Endothelial cell of umbilical vein (primary cell): Measurements from ENCODE around the gene SPHK2.

ENCODE experiments used
- EZH2 ChIP-seq: IDR thresholded peaks from 2 replicates; pipeline ENCODE4 v1.6.1; 2012; ENCODE audit warnings: borderline replicate concordance, low read depth, mild to moderate bottlenecking, moderate library complexity, low read length, inconsistent platforms; ENCODE audit not compliant: severe bottlenecking
- FOS ChIP-seq: IDR thresholded peaks from 2 replicates; pipeline ENCODE4 v1.6.1; 2011; ENCODE audit warnings: mild to moderate bottlenecking, low read length, moderate library complexity, borderline replicate concordance; ENCODE audit not compliant: insufficient read depth
- GATA2 ChIP-seq: IDR thresholded peaks from 2 replicates; pipeline ENCODE4 v1.7.0; 2011; ENCODE audit warnings: low read depth, mild to moderate bottlenecking, moderate library complexity, mixed read lengths, low read length; ENCODE audit not compliant: insufficient read length, insufficient read depth
- JUN ChIP-seq: IDR thresholded peaks from 2 replicates; pipeline ENCODE4 v1.6.1; 2011; ENCODE audit warnings: borderline replicate concordance, low read depth; ENCODE audit not compliant: insufficient read length, insufficient read depth
- MYC ChIP-seq: IDR thresholded peaks from one replicate; pipeline ENCODE4 v1.6.1; 2011; ENCODE audit warnings: mild to moderate bottlenecking, low read depth, low read length
- POLR2A ChIP-seq: IDR thresholded peaks from 2 replicates; pipeline ENCODE4 v1.6.1; 2012; ENCODE audit warnings: low read depth, mild to moderate bottlenecking, control low read depth, low read length
- POLR2AphosphoS5 ChIP-seq: IDR thresholded peaks from 2 replicates; pipeline ENCODE4 v1.6.1; 2012; ENCODE audit warnings: low read depth, mild to moderate bottlenecking, control low read depth, low read length, moderate library complexity; ENCODE audit not compliant: insufficient read depth
- TF ChIP-seq, protein P1 (sequence below), 2 donors: IDR thresholded peaks; 1 replicate in 1 of 2; 2 replicates in 1 of 2; pipeline ENCODE4 v1.5.1; 2011; ENCODE audit warnings: low read length in 2 of 2, mild to moderate bottlenecking in 2 of 2, moderate library complexity in 2 of 2, control low read depth in 1 of 2, inconsistent platforms in 1 of 2, low read depth in 1 of 2; ENCODE audit not compliant: insufficient read depth in 1 of 2; ENCODE audit errors: extremely low read depth in 1 of 2
- TF ChIP-seq, protein P2 (sequence below): IDR thresholded peaks from 2 replicates; pipeline ENCODE4 v1.6.1; 2011; ENCODE audit not compliant: insufficient read depth, insufficient read length

DNA sequence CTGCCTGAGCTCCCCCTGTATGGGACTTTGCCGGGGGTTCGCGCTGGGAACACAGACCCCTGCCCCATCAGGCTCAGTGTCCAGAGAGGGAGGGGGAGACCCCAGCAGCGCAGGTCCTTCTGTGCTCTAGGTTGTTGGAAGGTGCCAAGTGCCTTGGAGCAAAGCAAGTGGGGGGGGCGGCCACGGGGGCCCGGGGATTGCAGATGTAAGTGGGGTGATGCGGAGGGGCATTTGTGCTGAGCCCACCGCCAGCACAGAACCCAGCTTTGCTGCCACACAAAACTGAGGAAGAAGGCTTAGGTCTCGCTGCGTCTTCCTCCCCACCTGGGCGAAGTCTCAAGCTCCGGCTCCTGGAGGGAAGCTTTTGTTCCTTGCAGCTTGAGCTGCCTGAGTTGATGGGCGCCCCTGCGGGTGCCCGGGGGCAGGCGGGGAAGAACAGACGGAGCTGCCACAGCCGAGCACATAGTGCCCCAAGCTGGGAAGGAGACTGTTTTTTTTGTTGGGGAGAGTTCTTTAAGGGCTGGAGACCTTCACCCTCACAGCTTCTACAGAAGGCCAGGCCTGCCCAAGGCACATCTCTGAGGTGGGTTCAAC, 55.0 kb downstream of the SPHK2 start:
- no peak for TF ChIP-seq POLR2AphosphoS5
- TF ChIP-seq, protein P1, sequence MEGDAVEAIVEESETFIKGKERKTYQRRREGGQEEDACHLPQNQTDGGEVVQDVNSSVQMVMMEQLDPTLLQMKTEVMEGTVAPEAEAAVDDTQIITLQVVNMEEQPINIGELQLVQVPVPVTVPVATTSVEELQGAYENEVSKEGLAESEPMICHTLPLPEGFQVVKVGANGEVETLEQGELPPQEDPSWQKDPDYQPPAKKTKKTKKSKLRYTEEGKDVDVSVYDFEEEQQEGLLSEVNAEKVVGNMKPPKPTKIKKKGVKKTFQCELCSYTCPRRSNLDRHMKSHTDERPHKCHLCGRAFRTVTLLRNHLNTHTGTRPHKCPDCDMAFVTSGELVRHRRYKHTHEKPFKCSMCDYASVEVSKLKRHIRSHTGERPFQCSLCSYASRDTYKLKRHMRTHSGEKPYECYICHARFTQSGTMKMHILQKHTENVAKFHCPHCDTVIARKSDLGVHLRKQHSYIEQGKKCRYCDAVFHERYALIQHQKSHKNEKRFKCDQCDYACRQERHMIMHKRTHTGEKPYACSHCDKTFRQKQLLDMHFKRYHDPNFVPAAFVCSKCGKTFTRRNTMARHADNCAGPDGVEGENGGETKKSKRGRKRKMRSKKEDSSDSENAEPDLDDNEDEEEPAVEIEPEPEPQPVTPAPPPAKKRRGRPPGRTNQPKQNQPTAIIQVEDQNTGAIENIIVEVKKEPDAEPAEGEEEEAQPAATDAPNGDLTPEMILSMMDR (IDR thresholded peaks at IDR 0.05; ENCODE audit: extremely low read depth in 1 of 2, insufficient read depth in 1 of 2, low read depth in 1 of 2, low read length in 2 of 2): no peak
- TF ChIP-seq POLR2A: no peak
- no peak for TF ChIP-seq JUN
- TF ChIP-seq EZH2: no peak
- TF ChIP-seq MYC: no peak
- TF ChIP-seq FOS: no peak
- TF ChIP-seq, protein P2, sequence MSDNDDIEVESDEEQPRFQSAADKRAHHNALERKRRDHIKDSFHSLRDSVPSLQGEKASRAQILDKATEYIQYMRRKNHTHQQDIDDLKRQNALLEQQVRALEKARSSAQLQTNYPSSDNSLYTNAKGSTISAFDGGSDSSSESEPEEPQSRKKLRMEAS: no peak
- TF ChIP-seq GATA2: no peak
